Sigmoid colon (tissue), 4 donors: ENCODE measurements around the gene CAPN13.

Experiments used
- EP300 ChIP-seq, 4 donors: sonication (generic); formaldehyde crosslinking; IDR thresholded peaks; one replicate each; pipeline ENCODE4 v1.6.1; 2017; ENCODE audit warnings: antibody characterized with exemption in 4 of 4
- POLR2A ChIP-seq, 2 donors: fragments of 450-650 bp; IDR thresholded peaks; one replicate each; pipeline ENCODE4 v1.6.1; 2016; ENCODE audit warnings: antibody characterized with exemption in 2 of 2, mild to moderate bottlenecking in 2 of 2, moderate library complexity in 2 of 2
- POLR2AphosphoS5 ChIP-seq, 4 donors: sonication (generic); formaldehyde crosslinking; IDR thresholded peaks; one replicate each; pipeline ENCODE4 v1.6.1; 2017; ENCODE audit warnings: antibody characterized with exemption in 4 of 4
- TF ChIP-seq, protein P1 (sequence below), 4 experiments: fragments of 450-650 bp in 3 of 4; fragments of 200-600 bp in 1 of 4; IDR thresholded peaks; one replicate each; pipeline ENCODE4 v1.5.1; 2016 to 2019; ENCODE audit warnings: antibody characterized with exemption in 4 of 4, mild to moderate bottlenecking in 3 of 4, moderate library complexity in 2 of 4

DNA sequence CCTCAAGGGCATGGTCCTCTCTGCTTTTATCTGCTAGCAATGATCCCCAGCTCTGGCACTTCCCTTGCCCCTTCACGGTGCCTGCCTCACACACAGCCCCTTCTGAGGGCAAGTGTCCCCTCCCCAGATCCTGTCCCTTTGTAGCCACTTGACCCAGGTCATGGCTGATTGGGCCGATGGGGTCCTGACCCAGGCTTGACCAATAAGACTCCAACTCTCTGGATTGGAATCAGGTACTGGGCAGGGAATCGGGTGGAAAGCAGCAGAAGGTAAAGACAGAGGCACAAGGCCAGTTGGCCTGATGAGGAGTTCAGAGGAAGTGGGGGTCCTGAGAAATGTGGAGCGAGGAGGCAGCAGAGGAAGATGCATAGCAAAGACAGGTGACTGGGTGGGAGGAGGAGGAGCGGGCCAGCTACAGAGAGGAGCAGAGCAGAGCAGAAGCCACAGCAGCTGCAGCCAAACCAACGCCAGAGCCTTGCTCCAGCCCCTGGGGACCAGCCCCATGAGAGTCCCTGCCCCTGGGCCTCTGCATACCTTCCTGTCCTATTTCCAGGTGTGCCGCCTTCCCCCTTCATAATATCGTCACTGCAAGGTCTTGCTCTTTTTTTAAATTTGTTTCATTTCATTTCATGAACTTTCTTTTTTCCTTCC is 39.1 kb downstream of the CAPN13 start:
- TF ChIP-seq, protein P1, sequence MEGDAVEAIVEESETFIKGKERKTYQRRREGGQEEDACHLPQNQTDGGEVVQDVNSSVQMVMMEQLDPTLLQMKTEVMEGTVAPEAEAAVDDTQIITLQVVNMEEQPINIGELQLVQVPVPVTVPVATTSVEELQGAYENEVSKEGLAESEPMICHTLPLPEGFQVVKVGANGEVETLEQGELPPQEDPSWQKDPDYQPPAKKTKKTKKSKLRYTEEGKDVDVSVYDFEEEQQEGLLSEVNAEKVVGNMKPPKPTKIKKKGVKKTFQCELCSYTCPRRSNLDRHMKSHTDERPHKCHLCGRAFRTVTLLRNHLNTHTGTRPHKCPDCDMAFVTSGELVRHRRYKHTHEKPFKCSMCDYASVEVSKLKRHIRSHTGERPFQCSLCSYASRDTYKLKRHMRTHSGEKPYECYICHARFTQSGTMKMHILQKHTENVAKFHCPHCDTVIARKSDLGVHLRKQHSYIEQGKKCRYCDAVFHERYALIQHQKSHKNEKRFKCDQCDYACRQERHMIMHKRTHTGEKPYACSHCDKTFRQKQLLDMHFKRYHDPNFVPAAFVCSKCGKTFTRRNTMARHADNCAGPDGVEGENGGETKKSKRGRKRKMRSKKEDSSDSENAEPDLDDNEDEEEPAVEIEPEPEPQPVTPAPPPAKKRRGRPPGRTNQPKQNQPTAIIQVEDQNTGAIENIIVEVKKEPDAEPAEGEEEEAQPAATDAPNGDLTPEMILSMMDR (IDR thresholded peaks at IDR 0.05) = no peak
- no peak for TF ChIP-seq POLR2AphosphoS5 (IDR thresholded peaks at IDR 0.05)
- TF ChIP-seq EP300 (IDR thresholded peaks at IDR 0.05) = no peak
- TF ChIP-seq POLR2A (IDR thresholded peaks at IDR 0.05) = no peak
